WERI-Rb-1 (cell line): Measurements from ENCODE around the gene MCRS1.
A peak's percentile ranks its signal among the peaks of the same experiment; 100 is the strongest.

Source experiments
- DNase-seq: peaks from one replicate; pipeline ENCODE4 v3.0.0-alpha.2; 2020
- H3K27ac ChIP-seq: fragments of 250-450 bp; sonication (Bioruptor Pico); 2 replicates; pipeline ENCODE4 v1.5.1; 2020; ENCODE audit warnings: mild to moderate bottlenecking, moderate library complexity
- H3K27me3 ChIP-seq: fragments of 250-450 bp; sonication (Bioruptor Pico); 2 replicates; pipeline ENCODE4 v1.5.1; 2021; ENCODE audit warnings: mild to moderate bottlenecking, low read depth, moderate library complexity; ENCODE audit not compliant: insufficient read depth, severe bottlenecking
- H3K36me3 ChIP-seq: fragments of 250-450 bp; sonication (Bioruptor Pico); 2 replicates; pipeline ENCODE4 v1.5.1; 2020; ENCODE audit warnings: mild to moderate bottlenecking, moderate library complexity
- H3K4me3 ChIP-seq: 2 replicates; pipeline ENCODE4 v1.5.1; 2011; ENCODE audit warnings: low read depth, mild to moderate bottlenecking, control low read depth, low read length
- H3K9me3 ChIP-seq: fragments of 250-450 bp; sonication (Bioruptor Pico); 2 replicates; pipeline ENCODE4 v1.5.1; 2021; ENCODE audit warnings: mild to moderate bottlenecking, moderate library complexity; ENCODE audit not compliant: severe bottlenecking
- CTCF ChIP-seq: IDR thresholded peaks from 2 replicates; pipeline ENCODE4 v1.5.1; 2011; ENCODE audit warnings: low read depth, mild to moderate bottlenecking, control low read depth, inconsistent platforms, low read length

MCRS1 gene

GRCh38 chr12:49546481-49546880 lies 21.5 kb downstream of the MCRS1 start:
- H3K9me3 ChIP-seq: no peaks in the 10 kb centered on the region
- DNase-seq: no peak
- H3K27me3 ChIP-seq: no peaks in the 10 kb centered on the region
- no peaks in the 10 kb centered on the region for H3K36me3 ChIP-seq
- H3K27ac ChIP-seq: no peak overlapping the region
- no peak overlapping the region for H3K4me3 ChIP-seq
- no peak for TF ChIP-seq CTCF

GRCh38 chr12:49545815-49546214 lies 22.1 kb downstream of the MCRS1 start:
- no peak for DNase-seq
- no peak for TF ChIP-seq CTCF
- H3K9me3 ChIP-seq: no peaks in the 10 kb centered on the region
- no peaks in the 10 kb centered on the region for H3K27me3 ChIP-seq
- no peak overlapping the region for H3K27ac ChIP-seq
- no peak overlapping the region for H3K4me3 ChIP-seq
- no peaks in the 10 kb centered on the region for H3K36me3 ChIP-seq

GRCh38 chr12:49543914-49544815 lies 23.8 kb downstream of the MCRS1 start:
- TF ChIP-seq CTCF: no peak
- peaks cover 5% of the 10 kb centered on the region for H3K27me3 ChIP-seq

GRCh38 chr12:49543221-49543913 lies 24.6 kb downstream of the MCRS1 start:
- peaks cover 5% of the 10 kb centered on the region for H3K27me3 ChIP-seq
- H3K9me3 ChIP-seq: no peaks in the 10 kb centered on the region
- H3K36me3 ChIP-seq: no peaks in the 10 kb centered on the region
- DNase-seq: no peak
- no peak overlapping the region for H3K27ac ChIP-seq
- no peak for TF ChIP-seq CTCF
- H3K4me3 ChIP-seq: no peak overlapping the region

More at GRCh38 chr12:49543914-49544815, 23.8 kb downstream of the MCRS1 start:
- Histone ChIP-seq H3K27ac (no peak overlapping the region), H3K36me3 (no peaks in the 10 kb centered on the region), H3K9me3 (no peaks in the 10 kb centered on the region), H3K4me3 (no peak overlapping the region)
- no peak for DNase-seq

- Histone ChIP-seq H3K4me3 (no peak overlapping the region), H3K27me3 (peaks cover 8% of the 10 kb centered on the region)
Measured at GRCh38 chr12:49542592-49543160, 25.3 kb downstream of the MCRS1 start.

More at GRCh38 chr12:49542592-49543160, 25.3 kb downstream of the MCRS1 start:
- Histone ChIP-seq H3K27ac (no peak overlapping the region), H3K36me3 (no peaks in the 10 kb centered on the region), H3K9me3 (no peaks in the 10 kb centered on the region)
- DNase-seq: peak; percentile 33
- no peak for TF ChIP-seq CTCF
